GM23338 (cell line): ENCODE measurements around the gene SYT14. TPM values are rescaled to one million over a fixed set of nuclear protein-coding genes. Genes with fewer than 3 reads are reported as not detected.

Source experiments
- ATAC-seq: fragments of 200-7000 bp; cut with Tn5 transposase; 3 replicates; pipeline ENCODE4 v1.9.1; 2020
- DNase-seq: peaks from one replicate; pipeline ENCODE4 v3.0.0-alpha.2; 2015; ENCODE audit warnings: low spot score
- H2AFZ ChIP-seq: fragments of 200-600 bp; sonication (generic); 2 replicates; pipeline ENCODE4 v1.8.0; 2016; ENCODE audit warnings: antibody characterized with exemption, mild to moderate bottlenecking, moderate library complexity
- H3F3A ChIP-seq: fragments of 200-600 bp; sonication (generic); replicated peaks from 2 replicates; pipeline ENCODE4 v1.8.0; 2017; ENCODE audit warnings: antibody characterized with exemption, mixed run types, low read depth
- H3K27ac ChIP-seq: fragments of 200-600 bp; sonication (generic); 2 replicates; pipeline ENCODE4 v1.6.1; 2016; ENCODE audit warnings: low read depth
- H3K27me3 ChIP-seq: fragments of 200-600 bp; sonication (generic); 2 replicates; pipeline ENCODE4 v1.8.0; 2016; ENCODE audit warnings: mild to moderate bottlenecking, mixed run types, moderate library complexity; ENCODE audit not compliant: insufficient read depth
- H3K36me3 ChIP-seq: fragments of 200-600 bp; sonication (generic); 2 replicates; pipeline ENCODE4 v1.8.0; 2016; ENCODE audit warnings: mild to moderate bottlenecking; ENCODE audit not compliant: insufficient read depth
- H3K4me1 ChIP-seq: fragments of 200-600 bp; sonication (generic); 2 replicates; pipeline ENCODE4 v1.8.0; 2016; ENCODE audit warnings: mild to moderate bottlenecking, moderate library complexity; ENCODE audit not compliant: insufficient read depth
- H3K4me2 ChIP-seq: fragments of 200-600 bp; sonication (generic); 2 replicates; pipeline ENCODE4 v1.7.1; 2017; ENCODE audit warnings: mixed run types
- H3K4me3 ChIP-seq: fragments of 200-600 bp; sonication (generic); 2 replicates; pipeline ENCODE4 v1.6.1; 2016; ENCODE audit warnings: mixed run types
- H3K79me2 ChIP-seq: fragments of 200-600 bp; sonication (generic); replicated peaks from 2 replicates; pipeline ENCODE4 v1.8.0; 2017; ENCODE audit warnings: mild to moderate bottlenecking; ENCODE audit not compliant: insufficient read depth
- H3K9me2 ChIP-seq: fragments of 200-600 bp; sonication (generic); 2 replicates; pipeline ENCODE4 v1.8.0; 2017; ENCODE audit not compliant: insufficient read depth
- H4K20me1 ChIP-seq: fragments of 200-600 bp; sonication (generic); replicated peaks from 2 replicates; pipeline ENCODE4 v1.8.0; 2017; ENCODE audit warnings: mild to moderate bottlenecking; ENCODE audit not compliant: insufficient read depth
- H3K27ac Mint-ChIP-seq: 2 replicates; pipeline ENCODE4 v1.8.0; 2020; ENCODE audit warnings: inconsistent platforms, mild to moderate bottlenecking, moderate library complexity, mixed read lengths
- H3K27me3 Mint-ChIP-seq: 3 replicates; pipeline ENCODE4 v1.8.0; 2022; ENCODE audit warnings: low read depth, mild to moderate bottlenecking, moderate library complexity, mixed read lengths, inconsistent platforms; ENCODE audit not compliant: insufficient read depth, poor library complexity
- H3K36me3 Mint-ChIP-seq: 3 replicates; pipeline ENCODE4 v1.8.0; 2021; ENCODE audit warnings: low read depth, mild to moderate bottlenecking, inconsistent platforms, moderate library complexity, mixed read lengths
- H3K4me1 Mint-ChIP-seq: 3 replicates; pipeline ENCODE4 v1.8.0; 2020; ENCODE audit warnings: mild to moderate bottlenecking, inconsistent platforms, mixed read lengths
- H3K4me3 Mint-ChIP-seq: 3 replicates; pipeline ENCODE4 v1.8.0; 2021; ENCODE audit warnings: moderate library complexity, mild to moderate bottlenecking, inconsistent platforms, mixed read lengths
- H3K9me3 Mint-ChIP-seq: 3 replicates; pipeline ENCODE4 v1.8.0; 2020; ENCODE audit warnings: moderate library complexity, mild to moderate bottlenecking, inconsistent platforms, mixed read lengths
- CTCF ChIP-seq, 2 experiments: fragments of 200-600 bp in 1 of 2; sonication (generic) in 1 of 2; conservative IDR thresholded peaks; 2 replicates each; pipeline versions ENCODE4 v1.5.1 to v1.6.1; 2016 to 2017; ENCODE audit warnings: antibody characterized with exemption in 2 of 2, low read depth in 2 of 2, mild to moderate bottlenecking in 2 of 2, moderate library complexity in 1 of 2
- JUNB ChIP-seq: IDR thresholded peaks from one replicate; pipeline ENCODE4 v1.6.1; 2016; ENCODE audit warnings: antibody characterized with exemption; ENCODE audit not compliant: unreplicated experiment
- POLR2AphosphoS5 ChIP-seq: IDR thresholded peaks from 2 replicates; pipeline ENCODE4 v1.6.1; 2016; ENCODE audit warnings: antibody characterized with exemption, low read depth
- REST ChIP-seq: IDR thresholded peaks from one replicate; pipeline ENCODE4 v1.6.1; 2018; ENCODE audit warnings: antibody characterized with exemption; ENCODE audit not compliant: unreplicated experiment
- STAT1 ChIP-seq: IDR thresholded peaks from one replicate; pipeline ENCODE4 v1.6.1; 2016; ENCODE audit warnings: antibody characterized with exemption; ENCODE audit not compliant: unreplicated experiment
- ZNF114 ChIP-seq: fragments of 250-450 bp; sonication (Bioruptor Pico); IDR thresholded peaks from 2 replicates; pipeline ENCODE4 v1.5.0; 2020; ENCODE audit warnings: mild to moderate bottlenecking, moderate library complexity
- ZNF462 ChIP-seq: fragments of 250-450 bp; sonication (Bioruptor Pico); IDR thresholded peaks from 2 replicates; pipeline ENCODE4 v1.5.0; 2020; ENCODE audit warnings: mild to moderate bottlenecking, moderate library complexity
- polyA plus RNA-seq: library from polyadenylated mRNA; unstranded; fragments of >200 nt; fragmentation: Nextera tagmentation; extraction: Ambion mirVana; gene quantifications from 2 replicates; pipeline ENCODE4 v1.2.1, GENCODE V29; 2016
- total RNA-seq: library from RNA; depleted of rRNA; stranded (reverse); fragments of >200 nt; shearing (Covaris generic); gene quantifications from 2 replicates; pipeline ENCODE4 v1.2.3, GENCODE V29; 2014

SYT14 gene
- total and polyA plus RNA-seq, 2 experiments from 2014 or later: 5.2 to 22.4 TPM

GRCh38 chr1:209911746-209912145 is 26.3 kb upstream of the SYT14 start (continued):
- TF ChIP-seq ZNF462 (CRISPR knock-in tag): no peak
- no peak for TF ChIP-seq STAT1
- TF ChIP-seq JUNB: no peak
- TF ChIP-seq POLR2AphosphoS5: no peak
- TF ChIP-seq ZNF114 (CRISPR knock-in tag): no peak

GRCh38 chr1:209912306-209912705 is 25.7 kb upstream of the SYT14 start:
- no peak overlapping the region for H3K27ac Mint-ChIP-seq

More at GRCh38 chr1:209912306-209912705, 25.7 kb upstream of the SYT14 start:
- Histone ChIP-seq H3F3A (no peaks in the 10 kb centered on the region), H2AFZ (no peak overlapping the region), H3K36me3 (no peaks in the 10 kb centered on the region), H3K4me2 (no peak overlapping the region), H3K4me3 (no peak overlapping the region), H3K27ac (no peak overlapping the region), H3K27me3 (no peaks in the 10 kb centered on the region), H3K79me2 (no peaks in the 10 kb centered on the region), H4K20me1 (no peaks in the 10 kb centered on the region), H3K9me2 (no peaks in the 10 kb centered on the region), H3K4me1 (no peaks in the 10 kb centered on the region)
- TF ChIP-seq CTCF (conservative IDR thresholded peaks at IDR 0.05; ENCODE audit: low read depth in 2 of 2) (no peak), REST (no peak)
- Mint-ChIP-seq H3K27me3 (no peaks in the 10 kb centered on the region), H3K4me1 (no peaks in the 10 kb centered on the region), H3K4me3 (no peak overlapping the region), H3K9me3 (no peaks in the 10 kb centered on the region), H3K36me3 (no peaks in the 10 kb centered on the region)
- ATAC-seq (no peak), DNase-seq (no peak)
